Fibroblast of mammary gland (primary cell): ENCODE data around the gene RTL10.
"Not testable (repeated sequence)": the region's sequence is repeated elsewhere in the genome, so short reads cannot be mapped to it uniquely, and the experiment has no call there.

Experiments
- DNase-seq: peaks from one replicate; pipeline ENCODE4 v3.0.0-alpha.2; 2010; ENCODE audit warnings: low read depth
- H3K4me3 ChIP-seq: 2 replicates; pipeline ENCODE4 v1.5.1; 2011; ENCODE audit warnings: low read depth, mild to moderate bottlenecking, low read length, moderate library complexity; ENCODE audit not compliant: control insufficient read depth
- TF ChIP-seq, protein P1 (sequence below): conservative IDR thresholded peaks from 2 replicates; pipeline ENCODE4 v1.5.1; 2011; ENCODE audit warnings: low read depth, low read length, inconsistent platforms; ENCODE audit not compliant: control insufficient read depth, insufficient read depth

RTL10 gene

DNA sequence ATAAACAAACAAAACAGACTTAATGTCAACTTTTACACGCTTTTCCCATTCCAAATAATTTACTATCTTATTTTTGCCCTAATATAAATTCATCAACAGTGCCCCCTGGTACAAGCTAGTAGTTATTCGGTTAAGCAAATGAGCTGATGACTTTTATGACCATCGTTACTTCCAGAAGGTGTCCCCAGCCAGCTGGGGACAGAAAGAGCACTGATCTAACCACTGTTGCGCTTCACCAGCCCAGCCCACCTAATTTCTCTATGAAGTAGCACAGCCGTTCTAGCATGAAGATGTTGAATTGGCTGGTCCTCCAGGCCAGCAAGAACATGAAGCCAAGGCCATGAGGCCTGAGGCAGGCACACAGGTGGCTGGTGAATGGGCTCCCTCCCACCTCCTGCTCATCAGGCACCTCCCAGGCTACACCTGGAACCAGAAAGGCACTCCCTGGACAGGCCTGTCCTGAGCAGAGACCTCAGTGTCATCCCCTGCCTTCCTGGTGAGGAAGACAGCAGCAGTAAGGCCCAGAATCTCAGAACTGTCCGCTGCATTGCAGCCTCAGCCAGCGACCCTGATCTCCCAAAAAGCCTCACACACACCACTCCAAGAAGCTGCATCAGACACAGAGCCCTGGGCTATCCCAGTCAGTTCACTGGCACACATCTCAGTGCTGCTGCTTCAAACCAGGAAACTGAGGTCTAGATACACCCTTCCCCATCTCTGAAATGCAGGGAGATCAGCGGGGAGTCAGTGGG lies 12.9 kb downstream of the RTL10 start:
- TF ChIP-seq, protein P1, sequence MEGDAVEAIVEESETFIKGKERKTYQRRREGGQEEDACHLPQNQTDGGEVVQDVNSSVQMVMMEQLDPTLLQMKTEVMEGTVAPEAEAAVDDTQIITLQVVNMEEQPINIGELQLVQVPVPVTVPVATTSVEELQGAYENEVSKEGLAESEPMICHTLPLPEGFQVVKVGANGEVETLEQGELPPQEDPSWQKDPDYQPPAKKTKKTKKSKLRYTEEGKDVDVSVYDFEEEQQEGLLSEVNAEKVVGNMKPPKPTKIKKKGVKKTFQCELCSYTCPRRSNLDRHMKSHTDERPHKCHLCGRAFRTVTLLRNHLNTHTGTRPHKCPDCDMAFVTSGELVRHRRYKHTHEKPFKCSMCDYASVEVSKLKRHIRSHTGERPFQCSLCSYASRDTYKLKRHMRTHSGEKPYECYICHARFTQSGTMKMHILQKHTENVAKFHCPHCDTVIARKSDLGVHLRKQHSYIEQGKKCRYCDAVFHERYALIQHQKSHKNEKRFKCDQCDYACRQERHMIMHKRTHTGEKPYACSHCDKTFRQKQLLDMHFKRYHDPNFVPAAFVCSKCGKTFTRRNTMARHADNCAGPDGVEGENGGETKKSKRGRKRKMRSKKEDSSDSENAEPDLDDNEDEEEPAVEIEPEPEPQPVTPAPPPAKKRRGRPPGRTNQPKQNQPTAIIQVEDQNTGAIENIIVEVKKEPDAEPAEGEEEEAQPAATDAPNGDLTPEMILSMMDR: no peak
- no peak overlapping the region for H3K4me3 ChIP-seq
- no peak for DNase-seq

DNA sequence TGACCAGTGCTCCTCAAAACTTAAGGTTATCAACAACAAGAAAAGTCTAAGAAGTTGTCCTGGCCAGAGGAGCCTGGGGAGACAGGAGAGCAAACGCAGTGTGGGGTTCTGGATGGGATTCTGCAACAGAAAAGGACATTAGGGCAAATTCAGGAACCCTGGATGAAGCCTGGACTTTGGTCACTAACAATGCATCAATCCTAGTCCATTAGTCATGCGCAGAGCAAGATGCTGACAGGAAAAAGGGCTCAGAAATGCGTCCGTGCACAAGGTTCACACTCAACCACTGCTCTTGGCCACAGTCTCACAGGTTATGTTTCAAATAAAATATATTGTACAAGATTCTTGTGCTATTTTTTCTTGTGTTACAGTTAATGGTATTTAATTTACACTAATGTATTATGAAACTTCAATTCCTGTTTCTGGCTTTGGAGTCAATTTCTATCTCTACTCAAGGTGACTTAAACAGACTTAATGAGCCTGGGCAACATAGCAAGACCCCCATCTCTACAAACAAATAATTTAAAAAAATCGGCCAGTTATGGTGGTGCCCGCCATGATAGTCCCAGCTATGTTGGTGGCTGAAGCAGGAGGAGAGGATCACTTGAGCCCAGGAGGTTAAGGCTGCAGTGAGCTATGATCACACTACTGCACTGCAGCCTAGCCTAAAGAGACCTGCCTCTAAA lies 13.6 kb downstream of the RTL10 start:
- no peak for DNase-seq

DNA sequence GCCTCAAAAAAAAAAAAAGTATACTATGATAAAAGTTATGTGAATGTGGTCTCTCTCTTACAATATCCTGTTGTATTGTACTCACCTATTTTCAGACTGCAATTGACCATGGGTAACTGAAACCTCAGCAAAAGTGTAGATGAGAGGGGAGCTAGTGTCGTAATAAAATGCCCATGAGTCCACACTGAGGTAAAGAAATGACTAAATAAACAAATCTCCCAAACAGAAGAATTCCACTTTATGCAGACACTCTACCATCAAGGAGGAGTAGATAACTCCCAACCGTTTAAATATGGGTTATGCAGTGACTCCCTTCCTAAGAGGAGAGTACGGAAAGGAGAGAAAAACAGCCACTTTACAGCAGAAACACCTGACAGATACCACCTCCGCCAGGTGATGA lies 14.6 kb downstream of the RTL10 start:
- no peak for DNase-seq
- H3K4me3 ChIP-seq: no peak overlapping the region
- TF ChIP-seq, protein P1: no peak

More for the DNA sequence above, 13.6 kb downstream of the RTL10 start:
- H3K4me3 ChIP-seq: no peak overlapping the region
- TF ChIP-seq, protein P1: no peak

- H3K4me3 ChIP-seq: no peak overlapping the region
- TF ChIP-seq, protein P1: no peak
- no peak for DNase-seq
Observed at GRCh38 chr22:19837915-19838314, 16.8 kb downstream of the RTL10 start.

DNA sequence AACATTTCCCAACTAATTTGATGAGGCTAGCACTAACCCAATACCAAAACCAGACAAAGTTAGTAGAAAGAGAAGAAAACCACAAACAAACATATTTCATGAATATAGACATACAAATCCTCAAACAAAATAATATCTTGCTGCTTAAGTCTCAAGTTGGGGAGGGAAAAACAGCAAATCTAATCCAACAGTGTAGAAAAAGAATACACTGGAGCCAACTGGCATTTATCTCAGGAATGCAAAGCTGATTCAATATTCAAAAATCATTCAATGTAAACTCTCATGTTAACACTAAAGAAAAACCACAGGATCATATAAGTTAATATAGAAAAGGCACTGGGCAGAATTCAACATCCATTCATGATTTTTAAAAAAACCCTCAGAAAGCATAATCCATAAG lies 18.2 kb downstream of the RTL10 start:
- no peak overlapping the region for H3K4me3 ChIP-seq
- DNase-seq: no peak
- TF ChIP-seq, protein P1: no peak

DNA sequence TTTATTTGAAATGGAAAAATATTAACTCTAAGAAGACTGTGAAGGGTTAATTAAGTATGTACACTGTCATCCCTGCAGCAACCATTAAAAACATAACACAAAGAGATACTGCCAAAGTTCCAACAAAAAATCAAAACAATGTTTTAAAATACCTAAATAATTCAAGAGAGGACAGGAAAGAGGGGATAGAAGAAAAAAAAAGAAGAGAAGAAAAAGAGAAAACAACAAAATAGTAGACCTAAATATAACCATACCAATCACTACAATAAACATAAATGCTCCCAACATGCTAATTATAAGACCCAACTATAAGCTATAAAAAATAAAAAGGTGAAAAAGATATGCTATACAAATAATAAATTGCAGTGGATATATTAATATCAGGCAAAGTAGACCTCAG lies 20.1 kb downstream of the RTL10 start:
- TF ChIP-seq, protein P1: no peak
- DNase-seq: no peak
- no peak overlapping the region for H3K4me3 ChIP-seq

DNA sequence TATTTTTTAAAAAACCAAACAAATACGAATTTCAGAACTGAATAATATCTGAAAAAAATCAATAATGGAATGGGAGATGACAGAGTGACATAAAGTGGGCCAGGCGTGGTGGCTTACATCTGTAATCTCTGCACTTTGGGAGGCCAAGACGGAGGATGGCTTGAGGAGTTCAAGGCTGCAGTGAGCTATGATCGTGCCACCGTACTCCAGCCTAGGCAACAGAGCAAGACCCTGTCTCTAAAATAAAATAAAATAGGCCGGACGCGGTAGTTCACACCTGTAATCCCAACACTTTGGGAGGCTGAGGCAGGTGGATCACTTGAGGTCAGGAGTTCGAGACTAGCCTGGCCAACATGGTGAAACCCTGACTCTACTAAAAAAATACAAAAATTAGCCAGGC lies 21.3 kb downstream of the RTL10 start:
- not testable (repeated sequence) for DNase-seq, H3K4me3 ChIP-seq
